WTC11 (cell line): ENCODE data around the gene B4GAT1. TPM values are rescaled to one million over a fixed set of nuclear protein-coding genes. Genes with fewer than 3 reads are reported as not detected.

Source experiments
- ATAC-seq: fragments of 200-7000 bp; cut with Tn5 transposase; 2 replicates; pipeline ENCODE4 v1.10.0; 2021; ENCODE audit warnings: mild to moderate bottlenecking, moderate library complexity
- CTCF ChIA-PET: fragments of 300-600 bp; sonication (Branson Sonifier 250); formaldehyde crosslinking; loops from one replicate; lab custom pipeline; 2021; ENCODE audit warnings: antibody characterized with exemption; lab: Charles Lee
- POLR2A ChIA-PET: fragments of 350-600 bp; sonication (Branson Sonifier 250); formaldehyde crosslinking; loops from one replicate; lab custom pipeline; 2021; ENCODE audit warnings: antibody characterized with exemption; lab: Charles Lee
- DNase-seq: peaks from one replicate; pipeline ENCODE4 v3.0.0; 2021; ENCODE audit warnings: low spot score
- H3K27ac Mint-ChIP-seq: 2 replicates; pipeline ENCODE4 v1.8.0; 2021; ENCODE audit warnings: mixed read lengths
- H3K27me3 Mint-ChIP-seq: 2 replicates; pipeline ENCODE4 v1.8.0; 2021; ENCODE audit warnings: low read depth, mild to moderate bottlenecking, moderate library complexity, mixed read lengths
- H3K36me3 Mint-ChIP-seq: 2 replicates; pipeline ENCODE4 v1.8.0; 2021; ENCODE audit warnings: mixed read lengths
- H3K4me1 Mint-ChIP-seq: 2 replicates; pipeline ENCODE4 v1.8.0; 2022; ENCODE audit warnings: mixed read lengths
- H3K4me3 Mint-ChIP-seq: 2 replicates; pipeline ENCODE4 v1.8.0; 2021; ENCODE audit warnings: mild to moderate bottlenecking, moderate library complexity, mixed read lengths
- H3K9me3 Mint-ChIP-seq: 2 replicates; pipeline ENCODE4 v1.8.0; 2021; ENCODE audit warnings: mixed read lengths
- ELF4 ChIP-seq: sonication (generic); formaldehyde crosslinking; IDR thresholded peaks from 2 replicates; pipeline ENCODE4 v1.8.1; 2022; ENCODE audit warnings: low read depth, mild to moderate bottlenecking, moderate library complexity, missing genetic modification reagents
- EMX1 ChIP-seq: fragments of 250-450 bp; sonication (Bioruptor Pico); IDR thresholded peaks from 2 replicates; pipeline ENCODE4 v1.8.0; 2021; ENCODE audit warnings: mild to moderate bottlenecking
- ESRRA ChIP-seq: sonication (generic); formaldehyde crosslinking; IDR thresholded peaks from 2 replicates; pipeline ENCODE4 v1.8.1; 2022; ENCODE audit warnings: mild to moderate bottlenecking, missing genetic modification reagents, borderline replicate concordance
- HMGA2 ChIP-seq: fragments of 250-450 bp; sonication (Bioruptor Pico); IDR thresholded peaks from 2 replicates; pipeline ENCODE4 v1.4.0; 2021; ENCODE audit warnings: mild to moderate bottlenecking, moderate library complexity
- KAT7 ChIP-seq: sonication (generic); formaldehyde crosslinking; IDR thresholded peaks from 2 replicates; pipeline ENCODE4 v1.8.1; 2023; ENCODE audit warnings: missing genetic modification reagents, mild to moderate bottlenecking, borderline replicate concordance
- NFE2L1 ChIP-seq: sonication (generic); formaldehyde crosslinking; IDR thresholded peaks from 2 replicates; pipeline ENCODE4 v1.8.1; 2023; ENCODE audit warnings: missing genetic modification reagents
- NR1H2 ChIP-seq: sonication (generic); formaldehyde crosslinking; IDR thresholded peaks from 2 replicates; pipeline ENCODE4 v1.9.0; 2021; ENCODE audit warnings: mild to moderate bottlenecking, moderate library complexity, missing genetic modification reagents
- NR3C1 ChIP-seq: sonication (generic); formaldehyde crosslinking; conservative IDR thresholded peaks from 2 replicates; pipeline ENCODE4 v1.8.1; 2023; ENCODE audit warnings: low read depth, mild to moderate bottlenecking, missing genetic modification reagents
- PREB ChIP-seq: sonication (generic); formaldehyde crosslinking; IDR thresholded peaks from 2 replicates; pipeline ENCODE4 v1.8.1; 2022; ENCODE audit warnings: mild to moderate bottlenecking, missing genetic modification reagents, moderate library complexity, borderline replicate concordance
- RORB ChIP-seq: fragments of 250-450 bp; sonication (Bioruptor Pico); IDR thresholded peaks from 2 replicates; pipeline ENCODE4 v1.9.0; 2021; ENCODE audit warnings: mild to moderate bottlenecking
- SP1 ChIP-seq: sonication (generic); formaldehyde crosslinking; conservative IDR thresholded peaks from 2 replicates; pipeline ENCODE4 v1.8.1; 2022; ENCODE audit warnings: missing genetic modification reagents
- ZNF281 ChIP-seq: sonication (generic); formaldehyde crosslinking; IDR thresholded peaks from 2 replicates; pipeline ENCODE4 v1.8.0; 2023; ENCODE audit warnings: mild to moderate bottlenecking, missing genetic modification reagents
- total RNA-seq: library from RNA; stranded (reverse); gene quantifications from 3 replicates; pipeline ENCODE4 v1.2.3, GENCODE V29; 2021
- TF ChIP-seq, protein P1 (sequence below): sonication (generic); formaldehyde crosslinking; IDR thresholded peaks from 2 replicates; pipeline ENCODE4 v1.8.1; 2022; ENCODE audit warnings: low read depth, mild to moderate bottlenecking, moderate library complexity, missing genetic modification reagents, borderline replicate concordance
- TF ChIP-seq, protein P2 (sequence below): sonication (generic); formaldehyde crosslinking; IDR thresholded peaks from 2 replicates; pipeline ENCODE4 v1.8.1; 2023; ENCODE audit warnings: mild to moderate bottlenecking, missing genetic modification reagents
- TF ChIP-seq, protein P3 (sequence below): sonication (generic); formaldehyde crosslinking; IDR thresholded peaks from 2 replicates; pipeline ENCODE4 v1.8.1; 2023; ENCODE audit warnings: mild to moderate bottlenecking, missing genetic modification reagents, borderline replicate concordance

B4GAT1 gene
- total RNA-seq, 1 experiment from 2014 or later: 34.1 TPM

GRCh38 chr11:66373265-66373664, 25.8 kb upstream of the B4GAT1 start:
- no peak for ATAC-seq
- no peak for TF ChIP-seq NR3C1
- no peak for TF ChIP-seq SP1 (CRISPR knock-in tag)
- TF ChIP-seq KAT7 (CRISPR knock-in tag): no peak
- TF ChIP-seq ZNF281 (CRISPR knock-in tag): no peak
- TF ChIP-seq EMX1 (CRISPR knock-in tag): no peak
- no peak for TF ChIP-seq PREB (CRISPR knock-in tag)
- no peak for TF ChIP-seq NFE2L1 (CRISPR knock-in tag)
- TF ChIP-seq ELF4: no peak
- TF ChIP-seq, protein P1, sequence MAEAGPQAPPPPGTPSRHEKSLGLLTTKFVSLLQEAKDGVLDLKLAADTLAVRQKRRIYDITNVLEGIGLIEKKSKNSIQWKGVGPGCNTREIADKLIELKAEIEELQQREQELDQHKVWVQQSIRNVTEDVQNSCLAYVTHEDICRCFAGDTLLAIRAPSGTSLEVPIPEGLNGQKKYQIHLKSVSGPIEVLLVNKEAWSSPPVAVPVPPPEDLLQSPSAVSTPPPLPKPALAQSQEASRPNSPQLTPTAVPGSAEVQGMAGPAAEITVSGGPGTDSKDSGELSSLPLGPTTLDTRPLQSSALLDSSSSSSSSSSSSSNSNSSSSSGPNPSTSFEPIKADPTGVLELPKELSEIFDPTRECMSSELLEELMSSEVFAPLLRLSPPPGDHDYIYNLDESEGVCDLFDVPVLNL (CRISPR knock-in tag): no peak
- no peak for TF ChIP-seq ESRRA (CRISPR knock-in tag)
- TF ChIP-seq, protein P2, sequence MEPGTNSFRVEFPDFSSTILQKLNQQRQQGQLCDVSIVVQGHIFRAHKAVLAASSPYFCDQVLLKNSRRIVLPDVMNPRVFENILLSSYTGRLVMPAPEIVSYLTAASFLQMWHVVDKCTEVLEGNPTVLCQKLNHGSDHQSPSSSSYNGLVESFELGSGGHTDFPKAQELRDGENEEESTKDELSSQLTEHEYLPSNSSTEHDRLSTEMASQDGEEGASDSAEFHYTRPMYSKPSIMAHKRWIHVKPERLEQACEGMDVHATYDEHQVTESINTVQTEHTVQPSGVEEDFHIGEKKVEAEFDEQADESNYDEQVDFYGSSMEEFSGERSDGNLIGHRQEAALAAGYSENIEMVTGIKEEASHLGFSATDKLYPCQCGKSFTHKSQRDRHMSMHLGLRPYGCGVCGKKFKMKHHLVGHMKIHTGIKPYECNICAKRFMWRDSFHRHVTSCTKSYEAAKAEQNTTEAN (CRISPR knock-in tag): no peak
- no peak for TF ChIP-seq HMGA2 (CRISPR knock-in tag)
- no peak for TF ChIP-seq RORB (CRISPR knock-in tag)
- TF ChIP-seq NR1H2 (CRISPR knock-in tag): no peak
- TF ChIP-seq, protein P3, sequence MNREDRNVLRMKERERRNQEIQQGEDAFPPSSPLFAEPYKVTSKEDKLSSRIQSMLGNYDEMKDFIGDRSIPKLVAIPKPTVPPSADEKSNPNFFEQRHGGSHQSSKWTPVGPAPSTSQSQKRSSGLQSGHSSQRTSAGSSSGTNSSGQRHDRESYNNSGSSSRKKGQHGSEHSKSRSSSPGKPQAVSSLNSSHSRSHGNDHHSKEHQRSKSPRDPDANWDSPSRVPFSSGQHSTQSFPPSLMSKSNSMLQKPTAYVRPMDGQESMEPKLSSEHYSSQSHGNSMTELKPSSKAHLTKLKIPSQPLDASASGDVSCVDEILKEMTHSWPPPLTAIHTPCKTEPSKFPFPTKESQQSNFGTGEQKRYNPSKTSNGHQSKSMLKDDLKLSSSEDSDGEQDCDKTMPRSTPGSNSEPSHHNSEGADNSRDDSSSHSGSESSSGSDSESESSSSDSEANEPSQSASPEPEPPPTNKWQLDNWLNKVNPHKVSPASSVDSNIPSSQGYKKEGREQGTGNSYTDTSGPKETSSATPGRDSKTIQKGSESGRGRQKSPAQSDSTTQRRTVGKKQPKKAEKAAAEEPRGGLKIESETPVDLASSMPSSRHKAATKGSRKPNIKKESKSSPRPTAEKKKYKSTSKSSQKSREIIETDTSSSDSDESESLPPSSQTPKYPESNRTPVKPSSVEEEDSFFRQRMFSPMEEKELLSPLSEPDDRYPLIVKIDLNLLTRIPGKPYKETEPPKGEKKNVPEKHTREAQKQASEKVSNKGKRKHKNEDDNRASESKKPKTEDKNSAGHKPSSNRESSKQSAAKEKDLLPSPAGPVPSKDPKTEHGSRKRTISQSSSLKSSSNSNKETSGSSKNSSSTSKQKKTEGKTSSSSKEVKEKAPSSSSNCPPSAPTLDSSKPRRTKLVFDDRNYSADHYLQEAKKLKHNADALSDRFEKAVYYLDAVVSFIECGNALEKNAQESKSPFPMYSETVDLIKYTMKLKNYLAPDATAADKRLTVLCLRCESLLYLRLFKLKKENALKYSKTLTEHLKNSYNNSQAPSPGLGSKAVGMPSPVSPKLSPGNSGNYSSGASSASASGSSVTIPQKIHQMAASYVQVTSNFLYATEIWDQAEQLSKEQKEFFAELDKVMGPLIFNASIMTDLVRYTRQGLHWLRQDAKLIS (CRISPR knock-in tag): no peak
- Mint-ChIP-seq H3K9me3 (no peaks in the 10 kb centered on the region), H3K27me3 (no peaks in the 10 kb centered on the region; the same call in 1 of the 2 replicates), H3K36me3 (peaks cover 16% of the 10 kb centered on the region), H3K4me1 (peaks cover 23% of the 10 kb centered on the region), H3K27ac (peak overlapping the region; percentile 68; the same call in 1 of the 2 replicates), H3K4me3 (no peak overlapping the region)
- POLR2A ChIA-PET: no interaction called here
- DNase-seq: no peak
- CTCF ChIA-PET: interaction anchor here (0.7 to 6.8 kb wide), 6 partner anchors 10 to 708 kb away, joined by 3 to 53 read pairs (median 12); partner anchors contain the start of gene B4GAT1
